T-helper 9 cell (primary cell): ENCODE results near the gene HSD11B2.

Source experiments
- DNase-seq: peaks from one replicate; pipeline ENCODE4 v3.0.0-alpha.2; 2020

HSD11B2 gene

GRCh38 chr16:67454852-67455251 lies 23.9 kb downstream of the HSD11B2 start:
- no peak for DNase-seq

GRCh38 chr16:67456391-67457081 lies 25.6 kb downstream of the HSD11B2 start:
- DNase-seq = no peak

- DNase-seq = no peak
Observed at GRCh38 chr16:67457611-67458010, 26.7 kb downstream of the HSD11B2 start.

GRCh38 chr16:67458121-67458641 lies 27.3 kb downstream of the HSD11B2 start:
- no peak for DNase-seq

GRCh38 chr16:67459066-67459860 lies 28.3 kb downstream of the HSD11B2 start:
- DNase-seq = no peak

GRCh38 chr16:67459861-67460150 lies 28.9 kb downstream of the HSD11B2 start:
- DNase-seq = no peak

- DNase-seq = no peak
Observed at GRCh38 chr16:67460168-67460567, 29.2 kb downstream of the HSD11B2 start.

GRCh38 chr16:67460961-67461360 lies 30.0 kb downstream of the HSD11B2 start:
- DNase-seq = no peak

- DNase-seq = no peak
Observed at GRCh38 chr16:67461600-67462278, 30.8 kb downstream of the HSD11B2 start.

GRCh38 chr16:67462279-67462655 lies 31.3 kb downstream of the HSD11B2 start:
- DNase-seq = no peak

- no peak for DNase-seq
Observed at GRCh38 chr16:67463059-67463458, 32.1 kb downstream of the HSD11B2 start.

GRCh38 chr16:67463691-67464090 lies 32.8 kb downstream of the HSD11B2 start:
- DNase-seq = no peak

GRCh38 chr16:67464565-67464964 lies 33.6 kb downstream of the HSD11B2 start:
- DNase-seq = no peak

- no peak for DNase-seq
Observed at GRCh38 chr16:67466581-67466980, 35.7 kb downstream of the HSD11B2 start.

- DNase-seq = no peak
Observed at GRCh38 chr16:67468731-67469130, 37.8 kb downstream of the HSD11B2 start.

- no peak for DNase-seq
Observed at GRCh38 chr16:67470359-67470758, 39.4 kb downstream of the HSD11B2 start.

- no peak for DNase-seq
Observed at GRCh38 chr16:67471758-67472384, 41.0 kb downstream of the HSD11B2 start.

- DNase-seq = no peak
Observed at GRCh38 chr16:67474551-67475455, 43.9 kb downstream of the HSD11B2 start.

- no peak for DNase-seq
Observed at GRCh38 chr16:67477960-67478554, 47.1 kb downstream of the HSD11B2 start.

- peak; percentile 99 for DNase-seq
Observed at GRCh38 chr16:67480833-67481560, 50.1 kb downstream of the HSD11B2 start, which contains the start of gene ATP6V0D1. TSS of gene ATP6V0D1 (minus strand) at chr16:67481157. CDS start at chr16:67481086, 71 bp downstream.
